ENCODE measurements around the gene DGKD.

DNA sequence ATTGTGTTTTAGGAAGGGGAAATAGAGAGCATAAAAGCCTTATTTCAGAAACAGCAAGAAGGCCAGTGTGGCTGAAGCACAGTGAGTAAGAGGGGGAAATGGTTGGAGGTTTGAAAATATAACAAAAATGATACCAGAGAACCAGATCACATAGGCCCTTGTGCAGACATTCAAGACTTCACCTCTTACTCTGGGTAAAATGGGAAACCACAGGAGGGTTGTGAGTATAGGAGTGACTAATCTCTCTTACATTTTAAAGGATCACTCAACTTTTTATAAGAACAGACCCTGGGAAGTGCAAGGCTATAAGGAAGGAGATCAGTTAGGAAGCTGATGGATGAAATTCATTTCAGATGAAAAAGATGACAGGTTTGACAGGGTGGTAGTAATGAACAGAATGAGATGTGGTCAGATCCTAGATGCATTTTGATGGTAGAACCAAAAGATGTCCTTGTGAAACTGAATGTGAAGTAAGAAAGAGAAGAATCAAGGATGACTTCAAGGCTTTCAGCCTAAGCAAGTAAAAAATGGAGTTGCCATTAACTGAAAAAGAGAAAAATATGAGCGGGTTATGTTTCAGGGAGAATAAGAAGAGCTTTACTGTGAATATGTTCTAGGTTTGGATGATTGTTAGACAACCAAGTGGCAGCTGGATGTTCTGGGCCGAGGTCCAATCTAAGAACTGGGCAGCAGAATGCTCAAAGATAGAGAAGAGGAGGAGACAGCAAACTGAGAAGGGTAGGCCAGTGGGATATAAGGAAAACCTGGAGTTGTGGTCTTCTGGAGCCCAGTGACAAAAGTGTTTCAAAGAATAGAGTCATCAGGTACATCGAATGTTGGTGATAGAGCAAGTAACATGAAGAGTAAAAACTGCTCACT is 147.1 kb downstream of the DGKD start:
- TF ChIP-seq EZH2phosphoT487 (IDR thresholded peaks at IDR 0.05; ENCODE audit: insufficient read depth, low read depth) (no peak), EZH2 (IDR thresholded peaks at IDR 0.05; ENCODE audit: insufficient read depth, poor library complexity, severe bottlenecking) (no peak)

All from GM23248 (cell line).